ENCODE data around the gene GATA5. TPM values are rescaled to one million over a fixed set of nuclear protein-coding genes. Genes with fewer than 3 reads are reported as not detected.

GATA5 gene
- total and polyA plus RNA-seq, 10 donors: 0.02 to 0.19 (median 0.13) TPM; not detected in 7

- TF ChIP-seq POLR2AphosphoS5 (IDR thresholded peaks at IDR 0.05): no peak
- TF ChIP-seq CTCF (IDR thresholded peaks at IDR 0.05 in 8 of 11, conservative IDR thresholded peaks at IDR 0.05 in 3 of 11): no peak
- no peak for TF ChIP-seq POLR2A (IDR thresholded peaks at IDR 0.05)
- Histone ChIP-seq H3K4me3 (no peak overlapping the region), H3K36me3 (no peaks in the 10 kb centered on the region), H3K4me1 (no peaks in the 10 kb centered on the region), H3K27me3 (replicated peaks in 1 of 7) (peaks cover 0 to 80% (median 4%) of the 10 kb centered on the region in 7 donors), H3K9me3 (no peaks in the 10 kb centered on the region), H3K27ac (no peak overlapping the region)
- no peak for DNase-seq
- intact Hi-C loops (cut with DNase I; ENCODE audit: low total_unique reads): no loop called here
- WGBS, 5 donors: 59 to 65% (median 61%) methylated on average over 17 to 41 of the region's 41 CpGs
These were observed 17.2 kb downstream of the GATA5 start for GRCh38 chr20:62458275-62459251.

GRCh38 chr20:62457831-62458230 lies 18.0 kb downstream of the GATA5 start:
- intact Hi-C loops (cut with DNase I; ENCODE audit: low total_unique reads): no loop called here
- Histone ChIP-seq H3K4me1 (no peaks in the 10 kb centered on the region), H3K9me3 (no peaks in the 10 kb centered on the region), H3K4me3 (no peak overlapping the region), H3K27ac (no peak overlapping the region), H3K27me3 (replicated peaks in 1 of 7) (peaks cover 0 to 87% (median 11%) of the 10 kb centered on the region in 7 donors), H3K36me3 (no peaks in the 10 kb centered on the region)
- 76 to 86% (median 82%) methylated on average over 15 to 20 of the region's 20 CpGs for WGBS, 5 donors
- TF ChIP-seq POLR2AphosphoS5 (IDR thresholded peaks at IDR 0.05): no peak
- no peak for TF ChIP-seq POLR2A (IDR thresholded peaks at IDR 0.05)
- TF ChIP-seq CTCF (IDR thresholded peaks at IDR 0.05 in 8 of 11, conservative IDR thresholded peaks at IDR 0.05 in 3 of 11): no peak
- no peak for DNase-seq

GRCh38 chr20:62457098-62457497 lies 18.7 kb downstream of the GATA5 start:
- no peak overlapping the region for H3K27ac ChIP-seq
- WGBS, 5 donors: 82 to 92% (median 88%) methylated on average over 16 to 17 of the region's 17 CpGs
- H3K36me3 ChIP-seq: no peaks in the 10 kb centered on the region
- no peaks in the 10 kb centered on the region for H3K4me1 ChIP-seq
- TF ChIP-seq POLR2AphosphoS5 (IDR thresholded peaks at IDR 0.05) (no peak), CTCF (IDR thresholded peaks at IDR 0.05 in 8 of 11, conservative IDR thresholded peaks at IDR 0.05 in 3 of 11) (no peak), POLR2A (IDR thresholded peaks at IDR 0.05) (no peak)
- no peak for DNase-seq
- H3K9me3 ChIP-seq: no peaks in the 10 kb centered on the region
- peaks cover 0 to 94% (median 18%) of the 10 kb centered on the region in 7 donors for H3K27me3 ChIP-seq (replicated peaks in 1 of 7)
- H3K4me3 ChIP-seq: no peak overlapping the region
- intact Hi-C loops (cut with DNase I; ENCODE audit: low total_unique reads): no loop called here

- no peaks in the 10 kb centered on the region for H3K36me3 ChIP-seq
- DNase-seq: no peak
- 69 to 83% (median 73%) methylated on average over 12 to 15 of the region's 15 CpGs for WGBS, 5 donors
- intact Hi-C loops (cut with DNase I; ENCODE audit: low total_unique reads): no loop called here
- H3K27ac ChIP-seq: no peak overlapping the region
- H3K9me3 ChIP-seq: no peaks in the 10 kb centered on the region
- H3K27me3 ChIP-seq (replicated peaks in 1 of 7): peaks cover 0 to 92% (median 22%) of the 10 kb centered on the region in 7 donors
- no peak for TF ChIP-seq POLR2A (IDR thresholded peaks at IDR 0.05)
- TF ChIP-seq CTCF (IDR thresholded peaks at IDR 0.05 in 8 of 11, conservative IDR thresholded peaks at IDR 0.05 in 3 of 11): no peak
- no peak for TF ChIP-seq POLR2AphosphoS5 (IDR thresholded peaks at IDR 0.05)
- H3K4me1 ChIP-seq: no peaks in the 10 kb centered on the region
- no peak overlapping the region for H3K4me3 ChIP-seq
These were observed 19.9 kb downstream of the GATA5 start for GRCh38 chr20:62455929-62456328.

Measured in spleen (tissue), 11 donors.